ENCODE data around the gene ALPI.

- TF ChIP-seq ZNF146 (CRISPR knock-in tag; IDR thresholded peaks at IDR 0.05; ENCODE audit: unreplicated experiment) (no peak), ZNF408 (CRISPR knock-in tag; IDR thresholded peaks at IDR 0.05; ENCODE audit: low read depth) (no peak), GTF3C2 (IDR thresholded peaks at IDR 0.05; ENCODE audit: borderline replicate concordance, extremely low read depth, insufficient read length) (no peak), FOXP4 (CRISPR knock-in tag; IDR thresholded peaks at IDR 0.05; ENCODE audit: borderline replicate concordance) (no peak), CTCF (IDR thresholded peaks at IDR 0.05 in 2 of 3, conservative IDR thresholded peaks at IDR 0.05 in 1 of 3; ENCODE audit: insufficient read depth in 2 of 3, low read depth in 1 of 3, low read length in 3 of 3) (no peak), DEAF1 (CRISPR knock-in tag; IDR thresholded peaks at IDR 0.05) (no peak), USF1 (CRISPR knock-in tag; IDR thresholded peaks at IDR 0.05) (no peak), ATF1 (CRISPR knock-in tag; IDR thresholded peaks at IDR 0.05) (no peak), ATF1 (tag; IDR thresholded peaks at IDR 0.05) (no peak), PRPF4 (IDR thresholded peaks at IDR 0.05; ENCODE audit: insufficient read depth, low read depth, low read length, poor library complexity, severe bottlenecking) (no peak)
Observed at GRCh38 chr2:232476791-232477190, 20.8 kb downstream of the ALPI start.

Measured in K562 (cell line).